Esophagus squamous epithelium (tissue), 4 donors: ENCODE data around the gene STT3B.

Source experiments
- POLR2A ChIP-seq, 4 donors: fragments of 450-650 bp; IDR thresholded peaks; one replicate each; pipeline ENCODE4 v1.6.1; 2017; ENCODE audit warnings: antibody characterized with exemption in 4 of 4, mild to moderate bottlenecking in 4 of 4, moderate library complexity in 3 of 4
- TF ChIP-seq, protein P1 (sequence below), 6 experiments: fragments of 450-650 bp in 4 of 6; fragments of 200-600 bp in 2 of 6; sonication (generic) in 2 of 6; IDR thresholded peaks; one replicate each; pipeline ENCODE4 v1.5.1; 2016 to 2019; ENCODE audit warnings: antibody characterized with exemption in 6 of 6, mild to moderate bottlenecking in 4 of 6, moderate library complexity in 4 of 6

DNA sequence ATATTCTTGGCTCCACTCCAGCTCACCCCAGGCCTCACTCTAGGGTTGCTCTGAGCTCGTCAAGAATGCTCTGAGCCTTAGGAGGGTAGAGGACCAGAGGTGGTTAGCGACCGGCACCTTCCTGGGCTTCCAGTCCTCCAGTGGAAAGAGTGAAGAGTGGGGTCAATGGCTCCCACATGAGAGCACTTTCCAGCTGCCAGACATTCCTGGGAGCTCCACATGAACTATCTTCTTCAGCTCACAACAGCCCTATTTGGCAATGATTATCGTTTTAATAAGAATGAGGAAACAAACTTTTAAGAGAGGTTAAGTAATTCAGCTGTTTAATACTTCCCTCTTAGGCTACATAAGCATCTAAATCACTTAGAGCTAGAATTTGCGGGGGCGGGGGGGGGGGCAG lies 139.3 kb downstream of the STT3B start:
- TF ChIP-seq, protein P1, sequence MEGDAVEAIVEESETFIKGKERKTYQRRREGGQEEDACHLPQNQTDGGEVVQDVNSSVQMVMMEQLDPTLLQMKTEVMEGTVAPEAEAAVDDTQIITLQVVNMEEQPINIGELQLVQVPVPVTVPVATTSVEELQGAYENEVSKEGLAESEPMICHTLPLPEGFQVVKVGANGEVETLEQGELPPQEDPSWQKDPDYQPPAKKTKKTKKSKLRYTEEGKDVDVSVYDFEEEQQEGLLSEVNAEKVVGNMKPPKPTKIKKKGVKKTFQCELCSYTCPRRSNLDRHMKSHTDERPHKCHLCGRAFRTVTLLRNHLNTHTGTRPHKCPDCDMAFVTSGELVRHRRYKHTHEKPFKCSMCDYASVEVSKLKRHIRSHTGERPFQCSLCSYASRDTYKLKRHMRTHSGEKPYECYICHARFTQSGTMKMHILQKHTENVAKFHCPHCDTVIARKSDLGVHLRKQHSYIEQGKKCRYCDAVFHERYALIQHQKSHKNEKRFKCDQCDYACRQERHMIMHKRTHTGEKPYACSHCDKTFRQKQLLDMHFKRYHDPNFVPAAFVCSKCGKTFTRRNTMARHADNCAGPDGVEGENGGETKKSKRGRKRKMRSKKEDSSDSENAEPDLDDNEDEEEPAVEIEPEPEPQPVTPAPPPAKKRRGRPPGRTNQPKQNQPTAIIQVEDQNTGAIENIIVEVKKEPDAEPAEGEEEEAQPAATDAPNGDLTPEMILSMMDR (IDR thresholded peaks at IDR 0.05) = no peak
- TF ChIP-seq POLR2A (IDR thresholded peaks at IDR 0.05) = no peak
